Middle frontal gyrus (tissue), 1 donor: ENCODE data around the gene SIGLECL1.
"Not testable (repeated sequence)": the region's sequence is repeated elsewhere in the genome, so short reads cannot be mapped to it uniquely, and the experiment has no call there.

Source experiments
- DNase-seq: peaks from one replicate; pipeline ENCODE4 v3.0.0-alpha.2; 2015; ENCODE audit warnings: low spot score; ENCODE audit errors: extremely low spot score

Gene SIGLECL1

GRCh38 chr19:51250786-51251467, at the start of gene SIGLECL1:
TSS of gene SIGLECL1 (plus strand) at chr19:51251080. CDS start at chr19:51264073, 12,993 bp downstream.
- DNase-seq = no peak

- no peak for DNase-seq
These were observed 49.2 kb upstream of the SIGLECL1 start for GRCh38 chr19:51201712-51202111.

- no peak for DNase-seq
These were observed 47.0 kb upstream of the SIGLECL1 start for GRCh38 chr19:51203916-51204315.

- no peak for DNase-seq
These were observed 46.6 kb upstream of the SIGLECL1 start for GRCh38 chr19:51204321-51204720.

GRCh38 chr19:51207747-51208146, 43.1 kb upstream of the SIGLECL1 start:
- DNase-seq = no peak

- no peak for DNase-seq
These were observed 40.6 kb upstream of the SIGLECL1 start for GRCh38 chr19:51210191-51210784.

- DNase-seq = not testable (repeated sequence)
These were observed 40.0 kb upstream of the SIGLECL1 start for GRCh38 chr19:51210874-51211361.

- no peak for DNase-seq
These were observed 39.0 kb upstream of the SIGLECL1 start for GRCh38 chr19:51211833-51212232.

- no peak for DNase-seq
These were observed 31.6 kb upstream of the SIGLECL1 start for GRCh38 chr19:51219307-51219706.

GRCh38 chr19:51219971-51220370, 30.9 kb upstream of the SIGLECL1 start:
- DNase-seq = no peak

- DNase-seq = no peak
These were observed 29.9 kb upstream of the SIGLECL1 start for GRCh38 chr19:51220996-51221395.

GRCh38 chr19:51224163-51224641, 26.7 kb upstream of the SIGLECL1 start:
- no peak for DNase-seq

- not testable (repeated sequence) for DNase-seq
These were observed 25.9 kb upstream of the SIGLECL1 start, which contains the start of gene CD33 for GRCh38 chr19:51224898-51225393. TSS of gene CD33 (plus strand) at chr19:51225080. CDS start at chr19:51225119, 39 bp downstream.

- DNase-seq = no peak
These were observed 24.8 kb upstream of the SIGLECL1 start for GRCh38 chr19:51226067-51226466.

GRCh38 chr19:51227326-51227725, 23.6 kb upstream of the SIGLECL1 start:
- DNase-seq = no peak

GRCh38 chr19:51227966-51228365, 22.9 kb upstream of the SIGLECL1 start:
- DNase-seq = no peak

GRCh38 chr19:51240866-51241265, 10.0 kb upstream of the SIGLECL1 start:
- DNase-seq = no peak

- DNase-seq = no peak
These were observed 7.8 kb upstream of the SIGLECL1 start for GRCh38 chr19:51242881-51243630.

GRCh38 chr19:51246164-51246552, 4.7 kb upstream of the SIGLECL1 start:
- DNase-seq = no peak

GRCh38 chr19:51247972-51248590, 2.8 kb upstream of the SIGLECL1 start:
- DNase-seq = no peak

- DNase-seq = no peak
These were observed 564 bp downstream of the SIGLECL1 start for GRCh38 chr19:51251468-51251820.
